Liver (tissue), 1 donor: ENCODE measurements around the gene GMPS.
A peak's percentile ranks its signal among the peaks of the same experiment; 100 is the strongest.

Experiments used
- SP1 ChIP-seq: IDR thresholded peaks from 2 replicates; pipeline ENCODE4 v1.6.1; 2018; ENCODE audit warnings: antibody characterized with exemption, mild to moderate bottlenecking
- TAF1 ChIP-seq: conservative IDR thresholded peaks from 2 replicates; pipeline ENCODE4 v1.6.1; 2016; ENCODE audit warnings: antibody characterized with exemption, mild to moderate bottlenecking
- donor health status: healthy.

DNA sequence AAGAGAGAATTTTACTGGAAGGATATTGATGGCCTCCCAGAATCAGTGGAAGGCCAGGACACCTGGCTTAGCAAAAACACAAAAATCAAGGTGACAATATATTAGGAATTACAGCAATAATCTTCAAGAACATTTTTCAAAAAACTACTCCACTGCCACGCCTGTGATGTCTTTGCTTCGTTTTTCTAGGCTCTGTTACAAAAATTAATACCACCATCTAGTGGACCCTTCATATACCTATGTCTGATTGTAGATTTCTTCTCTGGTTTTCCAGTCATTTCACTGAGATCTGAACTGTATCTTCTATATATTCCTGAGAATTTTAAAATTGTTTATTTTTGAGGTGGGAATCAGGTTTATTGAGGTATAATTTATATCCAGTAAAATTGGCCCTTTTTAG, 10.6 kb upstream of the GMPS start:
- TF ChIP-seq TAF1 (no peak), SP1 (peak; percentile 2)
